Measurements from ENCODE around the gene SLC38A5.

The SLC38A5 gene

GRCh38 chrX:48493890-48494364, 23.9 kb upstream of the SLC38A5 start:
- H3K27me3 ChIP-seq, result peaks cover 47% of the 10 kb centered on the region
- H3K4me2 ChIP-seq, result peak overlapping the region; percentile 58; the same call in 1 of the 2 replicates
- H3K36me3 ChIP-seq, result no peaks in the 10 kb centered on the region
- H4K20me1 ChIP-seq, result no peaks in the 10 kb centered on the region; the same call in 1 of the 2 replicates
- H3K27ac ChIP-seq, result no peak overlapping the region
- H3K9ac ChIP-seq, result no peak overlapping the region
- H3K4me1 ChIP-seq, result peaks cover 27% of the 10 kb centered on the region
- TF ChIP-seq Cebpa-rat (IDR thresholded peaks at IDR 0.05), result no peak
- no peaks in the 10 kb centered on the region for H3K9me3 ChIP-seq
- no peak overlapping the region for H3K4me3 ChIP-seq

- H3K9ac ChIP-seq, result no peak overlapping the region
Measured at GRCh38 chrX:48492293-48492910, 22.3 kb upstream of the SLC38A5 start.

GRCh38 chrX:48491809-48492208, 21.7 kb upstream of the SLC38A5 start:
- Histone ChIP-seq H3K4me1 (peaks cover 27% of the 10 kb centered on the region), H3K27ac (no peak overlapping the region), H3K36me3 (peaks cover 9% of the 10 kb centered on the region; the same call in 1 of the 2 replicates), H3K27me3 (peaks cover 48% of the 10 kb centered on the region), H4K20me1 (no peaks in the 10 kb centered on the region; the same call in 1 of the 2 replicates), H3K9me3 (no peaks in the 10 kb centered on the region), H3K4me2 (peak overlapping the region; percentile 58), H3K9ac (no peak overlapping the region), H3K4me3 (no peak overlapping the region)
- TF ChIP-seq Cebpa-rat (IDR thresholded peaks at IDR 0.05), result no peak

More at GRCh38 chrX:48492293-48492910, 22.3 kb upstream of the SLC38A5 start:
- Histone ChIP-seq H3K36me3 (peaks cover 4% of the 10 kb centered on the region; the same call in 1 of the 2 replicates), H3K27ac (peak overlapping the region; percentile 27; the same call in 1 of the 2 replicates), H3K27me3 (peaks cover 47% of the 10 kb centered on the region), H3K4me2 (peak overlapping the region; percentile 58), H3K9me3 (no peaks in the 10 kb centered on the region), H4K20me1 (no peaks in the 10 kb centered on the region; the same call in 1 of the 2 replicates), H3K4me1 (peaks cover 27% of the 10 kb centered on the region), H3K4me3 (no peak overlapping the region)
- no peak for TF ChIP-seq Cebpa-rat (IDR thresholded peaks at IDR 0.05)

GRCh38 chrX:48490661-48491060, 20.6 kb upstream of the SLC38A5 start:
- Histone ChIP-seq H4K20me1 (no peaks in the 10 kb centered on the region; the same call in 1 of the 2 replicates), H3K4me1 (peaks cover 27% of the 10 kb centered on the region), H3K36me3 (peaks cover 12% of the 10 kb centered on the region; the same call in 1 of the 2 replicates), H3K4me3 (no peak overlapping the region), H3K4me2 (no peak overlapping the region), H3K9me3 (no peaks in the 10 kb centered on the region), H3K27me3 (peaks cover 51% of the 10 kb centered on the region), H3K9ac (no peak overlapping the region), H3K27ac (no peak overlapping the region)
- no peak for TF ChIP-seq Cebpa-rat (IDR thresholded peaks at IDR 0.05)

- no peak overlapping the region for H3K4me3 ChIP-seq
- H3K27me3 ChIP-seq, result peaks cover 56% of the 10 kb centered on the region
- TF ChIP-seq Cebpa-rat (IDR thresholded peaks at IDR 0.05), result no peak
- peaks cover 13% of the 10 kb centered on the region; the same call in 1 of the 2 replicates for H3K36me3 ChIP-seq
- no peak overlapping the region for H3K27ac ChIP-seq
- peaks cover 27% of the 10 kb centered on the region for H3K4me1 ChIP-seq
- H3K9ac ChIP-seq, result no peak overlapping the region
- no peaks in the 10 kb centered on the region; the same call in 1 of the 2 replicates for H4K20me1 ChIP-seq
- H3K4me2 ChIP-seq, result no peak overlapping the region
- no peaks in the 10 kb centered on the region for H3K9me3 ChIP-seq
Measured at GRCh38 chrX:48489892-48490291, 19.8 kb upstream of the SLC38A5 start.

GRCh38 chrX:48489296-48489695, 19.2 kb upstream of the SLC38A5 start:
- Histone ChIP-seq H3K36me3 (peaks cover 19% of the 10 kb centered on the region), H3K9ac (no peak overlapping the region), H3K4me3 (no peak overlapping the region), H3K27me3 (peaks cover 61% of the 10 kb centered on the region), H3K4me1 (peaks cover 27% of the 10 kb centered on the region), H3K27ac (no peak overlapping the region), H3K9me3 (no peaks in the 10 kb centered on the region), H4K20me1 (no peaks in the 10 kb centered on the region; the same call in 1 of the 2 replicates), H3K4me2 (no peak overlapping the region)
- no peak for TF ChIP-seq Cebpa-rat (IDR thresholded peaks at IDR 0.05)

- Histone ChIP-seq H3K9me3 (no peaks in the 10 kb centered on the region), H3K27ac (no peak overlapping the region), H3K27me3 (peaks cover 71% of the 10 kb centered on the region), H3K4me1 (peaks cover 16% of the 10 kb centered on the region), H4K20me1 (no peaks in the 10 kb centered on the region; the same call in 1 of the 2 replicates), H3K9ac (no peak overlapping the region), H3K36me3 (peaks cover 30% of the 10 kb centered on the region), H3K4me3 (no peak overlapping the region), H3K4me2 (no peak overlapping the region)
- TF ChIP-seq Cebpa-rat (IDR thresholded peaks at IDR 0.05), result no peak
Measured at GRCh38 chrX:48488034-48488433, 18.0 kb upstream of the SLC38A5 start.

- Histone ChIP-seq H3K27ac (no peak overlapping the region), H3K4me3 (no peak overlapping the region), H3K9me3 (no peaks in the 10 kb centered on the region), H3K4me2 (no peak overlapping the region), H4K20me1 (peaks cover 3% of the 10 kb centered on the region; the same call in 1 of the 2 replicates), H3K36me3 (peaks cover 34% of the 10 kb centered on the region), H3K27me3 (peaks cover 75% of the 10 kb centered on the region), H3K9ac (no peak overlapping the region), H3K4me1 (peaks cover 9% of the 10 kb centered on the region)
- no peak for TF ChIP-seq Cebpa-rat (IDR thresholded peaks at IDR 0.05)
Measured at GRCh38 chrX:48487362-48487798, 17.3 kb upstream of the SLC38A5 start.

- peaks cover 43% of the 10 kb centered on the region for H4K20me1 ChIP-seq
- no peaks in the 10 kb centered on the region for H3K9me3 ChIP-seq
- no peak overlapping the region for H3K9ac ChIP-seq
- H3K4me2 ChIP-seq, result no peak overlapping the region
- no peak for TF ChIP-seq Cebpa-rat (IDR thresholded peaks at IDR 0.05)
- peaks cover 61% of the 10 kb centered on the region for H3K27me3 ChIP-seq
- H3K4me3 ChIP-seq, result no peak overlapping the region
- H3K27ac ChIP-seq, result no peak overlapping the region
- H3K4me1 ChIP-seq, result no peaks in the 10 kb centered on the region
- peaks cover 74% of the 10 kb centered on the region for H3K36me3 ChIP-seq
Measured at GRCh38 chrX:48482526-48482925, 12.5 kb upstream of the SLC38A5 start.

- TF ChIP-seq Cebpa-rat (IDR thresholded peaks at IDR 0.05), result no peak
Measured at GRCh38 chrX:48480583-48480982, 10.5 kb upstream of the SLC38A5 start.

More at GRCh38 chrX:48480583-48480982, 10.5 kb upstream of the SLC38A5 start:
- Histone ChIP-seq H3K36me3 (peaks cover 65% of the 10 kb centered on the region), H3K4me3 (no peak overlapping the region), H3K9me3 (no peaks in the 10 kb centered on the region), H3K27me3 (peaks cover 50% of the 10 kb centered on the region), H3K4me2 (no peak overlapping the region), H3K4me1 (peaks cover 7% of the 10 kb centered on the region; the same call in 1 of the 2 replicates), H3K27ac (no peak overlapping the region), H4K20me1 (peaks cover 49% of the 10 kb centered on the region), H3K9ac (no peak overlapping the region)
